Choroid plexus epithelial cell (primary cell): Measurements from ENCODE around the gene BTBD3.
A peak's percentile ranks its signal among the peaks of the same experiment; 100 is the strongest.

Experiments used
- DNase-seq: peaks from one replicate; pipeline ENCODE4 v3.0.0-alpha.2; 2010; ENCODE audit warnings: low read depth
- H3K4me3 ChIP-seq: 2 replicates; pipeline ENCODE4 v1.5.1; 2011; ENCODE audit warnings: low read depth, mild to moderate bottlenecking, control low read depth, low read length, moderate library complexity
- CTCF ChIP-seq: conservative IDR thresholded peaks from 2 replicates; pipeline ENCODE4 v1.5.1; 2011; ENCODE audit warnings: low read depth, mild to moderate bottlenecking, control low read depth, inconsistent platforms, low read length, moderate library complexity

Gene BTBD3

GRCh38 chr20:11958855-11959254 lies 41.2 kb downstream of the BTBD3 start:
- TF ChIP-seq CTCF = no peak
- no peak overlapping the region for H3K4me3 ChIP-seq
- no peak for DNase-seq

- H3K4me3 ChIP-seq = no peak overlapping the region
- peak; percentile 26 for DNase-seq
- peak; percentile 53 for TF ChIP-seq CTCF
Observed at GRCh38 chr20:11965602-11966001, 47.9 kb downstream of the BTBD3 start.

GRCh38 chr20:11966186-11966585 lies 48.5 kb downstream of the BTBD3 start:
- no peak for TF ChIP-seq CTCF
- DNase-seq = peak; percentile 7

GRCh38 chr20:11970243-11970836 lies 52.6 kb downstream of the BTBD3 start:
- no peak overlapping the region for H3K4me3 ChIP-seq
- no peak for TF ChIP-seq CTCF
- DNase-seq = no peak

More at GRCh38 chr20:11966186-11966585, 48.5 kb downstream of the BTBD3 start:
- no peak overlapping the region for H3K4me3 ChIP-seq

GRCh38 chr20:11972478-11972877 lies 54.8 kb downstream of the BTBD3 start:
- H3K4me3 ChIP-seq = no peak overlapping the region

More at GRCh38 chr20:11972478-11972877, 54.8 kb downstream of the BTBD3 start:
- no peak for DNase-seq
- no peak for TF ChIP-seq CTCF
